Subcutaneous abdominal adipose tissue (tissue), 5 donors: ENCODE results near the gene ESYT1.

Source experiments
- H3K27ac ChIP-seq: one replicate; pipeline ENCODE4 v1.7.0; 2013; ENCODE audit warnings: low read depth, mild to moderate bottlenecking, inconsistent platforms, low read length, moderate library complexity
- H3K27me3 ChIP-seq, 5 donors: one replicate each; pipeline ENCODE4 v1.7.0; 2013; ENCODE audit warnings: low read length in 5 of 5, inconsistent platforms in 1 of 5; ENCODE audit not compliant: control insufficient read depth in 5 of 5, insufficient read depth in 4 of 5
- H3K36me3 ChIP-seq, 5 donors: one replicate each; pipeline ENCODE4 v1.7.0; 2013; ENCODE audit warnings: low read length in 5 of 5; ENCODE audit not compliant: control insufficient read depth in 5 of 5, insufficient read depth in 5 of 5
- H3K4me1 ChIP-seq, 5 donors: one replicate each; pipeline ENCODE4 v1.7.0; 2013; ENCODE audit warnings: low read length in 5 of 5, mild to moderate bottlenecking in 3 of 5, moderate library complexity in 1 of 5; ENCODE audit not compliant: control insufficient read depth in 5 of 5, insufficient read depth in 5 of 5
- H3K4me3 ChIP-seq, 5 donors: one replicate each; pipeline ENCODE4 v1.7.0; 2013; ENCODE audit warnings: low read length in 5 of 5, low read depth in 1 of 5
- H3K9ac ChIP-seq, 5 donors: one replicate each; pipeline ENCODE4 v1.7.0; 2013; ENCODE audit warnings: low read length in 5 of 5, mild to moderate bottlenecking in 4 of 5, moderate library complexity in 3 of 5
- H3K9me3 ChIP-seq, 5 donors: one replicate each; pipeline ENCODE4 v1.7.0; 2013; ENCODE audit warnings: low read length in 5 of 5; ENCODE audit not compliant: control insufficient read depth in 5 of 5
- donor health status: healthy.
- donor health status: healthy.
- donor health status: healthy.
- donor health status: healthy.
- donor health status: healthy.

Gene ESYT1

DNA sequence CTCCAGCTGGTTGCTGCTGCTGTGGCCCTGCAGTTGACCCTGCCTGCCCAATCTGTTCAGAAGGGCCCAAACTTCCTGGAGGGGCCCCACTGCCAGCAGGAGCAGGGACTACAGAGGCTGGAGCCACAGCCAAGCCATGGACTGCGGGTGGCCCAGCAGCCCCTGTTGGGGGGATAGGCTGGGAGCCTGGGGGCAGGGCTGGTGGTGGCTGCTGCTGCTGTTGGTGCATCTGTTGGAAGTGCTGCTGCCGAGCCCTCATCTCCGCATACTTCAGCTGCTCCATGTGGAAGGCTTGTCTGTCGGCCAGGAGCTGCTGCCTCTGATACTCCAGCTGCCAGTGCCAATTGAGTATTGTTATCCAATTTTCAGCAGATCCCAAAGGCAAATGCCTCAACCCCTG, 37.3 kb downstream of the ESYT1 start:
- Histone ChIP-seq H3K27me3 (no peaks in the 10 kb centered on the region), H3K27ac (no peak overlapping the region)

DNA sequence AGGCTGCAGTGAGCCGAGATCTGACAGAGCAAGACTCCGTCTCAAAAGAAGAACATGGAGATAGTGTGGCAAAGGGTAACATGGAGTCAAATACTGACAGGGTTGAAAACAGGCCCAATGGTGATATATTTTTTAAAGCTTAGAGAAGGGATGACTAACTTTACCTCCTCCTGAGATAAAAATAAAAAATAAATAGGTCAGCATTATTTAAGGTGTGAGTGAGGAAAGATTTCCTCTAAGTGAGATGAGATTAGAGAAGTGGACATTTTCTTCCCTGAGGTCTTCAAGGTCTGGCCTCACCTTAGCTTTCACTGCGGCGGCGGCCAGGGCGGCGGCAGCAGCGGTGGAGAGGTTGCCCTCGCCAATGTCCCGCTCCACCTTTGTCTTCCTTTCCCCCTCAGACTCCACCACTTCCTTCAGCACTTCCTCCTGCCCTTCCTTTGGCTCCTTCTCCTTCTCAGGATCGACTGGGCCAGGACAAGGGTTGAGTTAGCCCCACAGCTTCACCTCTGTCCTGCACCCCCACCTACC, 41.2 kb downstream of the ESYT1 start:
- Histone ChIP-seq H3K4me1 (peaks cover 0 to 7% (median 6%) of the 10 kb centered on the region in 5 donors), H3K9me3 (no peaks in the 10 kb centered on the region), H3K9ac (no peak overlapping the region), H3K4me3 (no peak overlapping the region), H3K36me3 (peaks cover 4 to 98% (median 82%) of the 10 kb centered on the region in 5 donors), H3K27ac (no peak overlapping the region), H3K27me3 (no peaks in the 10 kb centered on the region)

More for the DNA sequence above, 37.3 kb downstream of the ESYT1 start:
- no peaks in the 10 kb centered on the region for H3K9me3 ChIP-seq
- H3K9ac ChIP-seq, result no peak overlapping the region
- peaks cover 10 to 24% (median 21%) of the 10 kb centered on the region in 5 donors for H3K4me1 ChIP-seq
- peaks cover 0 to 97% (median 84%) of the 10 kb centered on the region in 5 donors for H3K36me3 ChIP-seq
- H3K4me3 ChIP-seq, result no peak overlapping the region

DNA sequence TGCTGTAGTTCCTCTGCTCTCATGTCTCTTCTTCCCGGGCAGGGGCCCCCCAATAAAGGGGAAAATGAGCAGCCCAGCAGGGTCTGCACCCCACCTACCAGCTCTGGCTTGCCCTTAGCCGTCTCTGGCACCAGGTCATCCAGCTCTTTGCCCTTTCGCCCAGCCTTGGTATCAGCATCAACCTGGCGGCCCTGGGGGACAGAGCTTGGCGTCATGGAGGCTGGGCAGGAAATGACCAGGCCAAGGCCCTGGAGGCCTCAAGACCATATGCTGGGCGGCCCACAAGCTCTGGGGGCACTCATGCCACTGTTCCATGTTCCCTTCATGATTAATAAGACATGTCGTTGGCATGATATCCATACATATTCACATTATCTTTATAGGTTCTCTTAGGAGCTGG, 44.8 kb downstream of the ESYT1 start:
- no peak overlapping the region for H3K4me3 ChIP-seq
- H3K4me1 ChIP-seq, result peaks cover 0 to 6% (median 0%) of the 10 kb centered on the region in 5 donors
- H3K9ac ChIP-seq, result no peak overlapping the region
- no peaks in the 10 kb centered on the region for H3K9me3 ChIP-seq
- H3K27ac ChIP-seq, result no peak overlapping the region
- peaks cover 18 to 96% (median 78%) of the 10 kb centered on the region in 5 donors for H3K36me3 ChIP-seq
- no peaks in the 10 kb centered on the region for H3K27me3 ChIP-seq

DNA sequence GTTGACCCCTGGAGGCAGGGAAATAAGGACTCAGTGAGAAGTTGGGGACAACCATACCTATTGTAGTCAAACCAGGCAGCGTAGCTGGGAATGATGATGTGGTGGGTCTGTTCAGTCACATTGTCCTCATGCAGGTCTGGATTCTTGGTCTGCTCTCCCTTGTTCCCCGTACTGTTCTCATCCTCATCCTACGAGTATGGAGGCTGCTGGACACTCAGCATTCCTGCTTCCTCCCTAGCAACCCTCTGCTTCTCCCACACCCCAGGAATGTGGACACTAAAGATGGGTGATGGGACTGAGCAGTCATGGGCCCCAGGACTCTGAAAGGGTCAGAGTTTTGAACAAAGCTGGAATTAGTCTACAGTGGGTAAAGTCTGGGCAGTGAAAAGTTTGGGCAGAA, 50.3 kb downstream of the ESYT1 start:
- Histone ChIP-seq H3K27ac (no peak overlapping the region), H3K27me3 (no peaks in the 10 kb centered on the region), H3K36me3 (peaks cover 34 to 93% (median 72%) of the 10 kb centered on the region in 5 donors), H3K9ac (no peak overlapping the region), H3K4me1 (no peaks in the 10 kb centered on the region), H3K9me3 (no peaks in the 10 kb centered on the region), H3K4me3 (no peak overlapping the region)

DNA sequence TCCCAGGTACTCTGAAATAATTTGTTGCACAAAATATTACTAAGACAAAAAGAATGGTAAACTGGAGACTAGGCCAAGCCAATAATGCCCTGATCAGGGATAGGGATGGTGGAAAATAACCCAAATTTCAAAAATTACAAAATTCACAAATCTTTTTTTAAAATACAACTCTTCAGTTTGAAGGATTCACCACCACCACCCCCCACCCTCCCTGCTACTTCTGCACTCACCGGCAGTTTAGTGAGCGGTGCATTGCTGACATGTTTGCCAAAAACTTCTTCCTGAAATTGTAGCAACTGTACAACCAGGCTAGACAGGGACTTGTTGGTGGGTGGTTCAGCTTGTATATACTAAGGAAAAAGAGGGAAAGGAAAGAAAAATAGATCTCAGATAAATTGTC, 58.9 kb downstream of the ESYT1 start:
- H3K4me1 ChIP-seq, result peaks cover 10 to 42% (median 32%) of the 10 kb centered on the region in 5 donors
- peak overlapping the region; percentile 65 for H3K27ac ChIP-seq
- H3K27me3 ChIP-seq, result no peaks in the 10 kb centered on the region
- H3K9ac ChIP-seq, result peak overlapping the region in 3 of 5 donors; percentile 46 to 91 (median 77)
- peaks cover 14 to 42% (median 29%) of the 10 kb centered on the region in 5 donors for H3K36me3 ChIP-seq
- H3K9me3 ChIP-seq, result no peaks in the 10 kb centered on the region
- H3K4me3 ChIP-seq, result no peak overlapping the region

DNA sequence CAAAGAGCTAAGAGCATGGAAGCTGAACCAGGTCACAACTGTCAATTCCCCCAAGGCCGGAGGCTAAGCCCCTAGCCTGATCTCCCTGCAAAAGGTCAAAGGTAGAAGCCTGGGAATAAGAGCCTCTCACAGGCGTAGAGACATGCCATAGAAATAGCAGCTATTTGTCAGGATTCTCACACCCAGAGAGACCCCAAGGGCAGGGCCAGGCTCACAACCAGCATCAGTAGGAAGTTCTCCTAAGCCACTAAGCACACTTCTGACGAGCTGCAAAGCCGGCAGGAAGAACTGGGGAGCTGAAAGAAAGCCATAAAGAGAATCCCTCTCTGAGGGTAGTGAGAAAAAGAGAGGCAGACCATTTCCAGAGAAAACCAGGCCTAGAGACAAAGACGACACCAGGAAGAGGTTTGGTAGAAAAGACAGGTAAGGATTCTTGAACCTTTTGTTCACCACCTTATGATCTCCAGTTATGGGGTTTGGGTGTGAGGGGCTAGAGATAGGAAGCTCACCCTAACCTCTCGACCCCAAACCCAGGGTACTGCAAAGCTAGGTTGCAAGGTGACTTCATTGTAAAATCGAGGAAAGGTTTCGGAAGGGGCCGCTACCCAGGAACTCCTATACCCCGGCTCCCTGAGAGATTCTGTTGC, 60.2 kb downstream of the ESYT1 start:
- Histone ChIP-seq H3K9ac (peak overlapping the region; percentile 69 to 91 (median 78)), H3K4me3 (peak overlapping the region; percentile 68 to 86 (median 78)), H3K9me3 (no peaks in the 10 kb centered on the region)

DNA sequence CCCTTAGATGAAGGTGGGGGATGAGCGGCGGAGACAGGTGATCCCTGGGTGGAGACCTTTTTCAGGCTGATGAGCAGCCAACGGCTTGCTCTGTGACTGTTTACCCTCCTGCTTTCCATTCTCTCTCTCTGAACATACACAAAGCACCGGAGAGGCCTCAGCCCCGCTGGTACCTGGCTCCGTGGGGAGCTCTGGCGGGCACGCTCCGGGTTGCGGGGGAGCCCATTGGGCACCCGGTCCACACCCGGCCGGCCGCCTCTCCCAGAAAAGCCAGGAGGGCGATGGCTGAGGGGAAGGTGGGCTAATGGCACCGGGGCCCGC, 60.7 kb downstream of the ESYT1 start:
- peak overlapping the region; percentile 68 to 86 (median 78) for H3K4me3 ChIP-seq
- peak overlapping the region; percentile 65 for H3K27ac ChIP-seq
- H3K9me3 ChIP-seq, result no peaks in the 10 kb centered on the region
- H3K27me3 ChIP-seq, result no peaks in the 10 kb centered on the region
- H3K36me3 ChIP-seq, result peaks cover 12 to 25% (median 20%) of the 10 kb centered on the region in 5 donors
- peaks cover 10 to 46% (median 38%) of the 10 kb centered on the region in 5 donors for H3K4me1 ChIP-seq
- peak overlapping the region; percentile 69 to 91 (median 78) for H3K9ac ChIP-seq

More for the DNA sequence above, 60.2 kb downstream of the ESYT1 start:
- Histone ChIP-seq H3K27me3 (no peaks in the 10 kb centered on the region), H3K4me1 (peaks cover 10 to 46% (median 38%) of the 10 kb centered on the region in 5 donors), H3K27ac (peak overlapping the region; percentile 65), H3K36me3 (peaks cover 13 to 30% (median 25%) of the 10 kb centered on the region in 5 donors)

DNA sequence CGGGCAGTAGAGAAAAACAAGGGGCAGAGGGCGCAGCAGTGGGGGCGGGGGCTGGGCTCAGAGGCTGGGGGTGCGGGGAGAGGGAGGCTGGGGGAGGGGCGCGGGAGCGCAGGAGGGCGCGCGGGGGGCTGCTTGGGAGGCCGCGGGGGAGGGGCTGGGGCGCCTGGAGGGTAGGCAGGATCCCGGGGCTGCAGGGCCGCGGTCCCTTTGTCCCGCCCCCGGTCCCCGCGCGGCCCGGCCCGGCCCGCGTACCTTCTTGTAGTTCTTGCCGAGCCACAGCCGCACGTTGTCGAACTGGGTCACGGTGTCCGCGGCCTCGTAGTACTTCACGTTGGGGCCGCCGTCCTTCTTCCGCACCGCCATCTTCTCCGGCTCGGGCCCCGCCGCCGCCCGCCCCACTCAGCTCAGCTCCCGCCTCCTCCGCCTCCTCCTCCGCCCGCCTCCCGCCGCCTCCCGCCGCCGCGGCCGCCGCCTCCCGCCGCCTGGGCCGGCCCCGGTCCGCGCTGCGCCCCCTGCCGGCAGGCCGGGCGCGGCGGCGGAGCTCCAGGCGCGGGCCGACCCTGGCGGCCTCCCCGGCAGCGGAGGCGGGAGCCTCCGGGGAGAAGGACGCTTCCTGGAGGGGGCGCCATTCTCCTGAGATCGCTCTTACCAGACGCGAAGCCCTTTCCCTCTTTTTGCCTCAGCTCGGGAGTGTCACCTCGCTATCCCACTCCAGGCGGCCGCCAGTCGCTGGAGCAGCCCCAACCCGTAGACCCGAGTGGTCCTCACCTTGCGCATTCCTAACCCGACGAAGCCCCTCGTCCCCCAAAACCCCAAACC, 61.2 kb downstream of the ESYT1 start, which contains the start of gene SMARCC2:
Gene SMARCC2 (minus strand): TSS at position 385 of the 819 bp plus-strand sequence. CDS start 22 bp downstream, at position 363.
- Histone ChIP-seq H3K9me3 (no peaks in the 10 kb centered on the region), H3K9ac (peak within 1 kb of the TSS; percentile 79 to 97 (median 94)), H3K4me3 (peak within 1 kb of the TSS; percentile 71 to 86 (median 85)), H3K27ac (peak within 1 kb of the TSS; percentile 95), H3K36me3 (peaks cover 6 to 20% (median 14%) of the 10 kb centered on the region in 5 donors), H3K4me1 (peaks cover 10 to 46% (median 38%) of the 10 kb centered on the region in 5 donors), H3K27me3 (no peaks in the 10 kb centered on the region)

DNA sequence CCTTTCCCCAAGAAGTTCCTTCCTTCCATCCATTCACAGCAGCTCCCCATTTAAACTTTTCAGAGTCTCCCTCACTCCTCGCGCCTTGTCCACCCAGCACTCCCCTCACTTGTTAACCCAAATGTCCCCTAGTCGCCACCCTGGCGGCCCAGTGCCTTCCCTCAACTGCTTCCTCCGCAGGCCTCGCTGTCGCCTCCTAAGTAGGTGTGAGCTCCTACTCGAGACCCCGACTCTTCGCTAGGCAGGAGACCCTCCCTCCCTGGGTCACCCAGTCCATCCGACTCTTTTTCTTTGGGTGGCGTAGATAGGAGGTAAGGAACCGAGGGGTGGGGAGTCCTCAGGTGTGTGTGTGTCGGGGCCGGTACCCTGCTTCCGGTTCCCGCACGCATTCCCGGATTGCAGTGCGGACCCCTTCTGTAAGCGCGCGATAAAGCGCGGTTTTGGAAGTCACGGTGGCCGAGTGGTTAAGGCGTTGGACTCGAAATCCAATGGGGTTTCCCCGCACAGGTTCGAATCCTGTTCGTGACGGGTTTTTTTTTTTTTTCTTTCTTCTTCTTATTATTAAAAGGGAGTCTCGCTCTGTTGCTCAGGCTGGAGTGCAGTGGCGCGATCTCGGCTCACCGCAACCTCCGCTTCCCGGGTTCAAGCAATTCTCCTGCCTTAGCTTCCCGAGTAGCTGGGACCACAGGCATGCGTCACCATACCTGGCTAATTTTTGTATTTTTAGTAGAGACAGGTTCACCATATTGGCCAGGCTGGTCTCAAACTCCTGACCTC, 62.0 kb downstream of the ESYT1 start:
- no peaks in the 10 kb centered on the region for H3K9me3 ChIP-seq
- peak overlapping the region; percentile 71 to 86 (median 85) for H3K4me3 ChIP-seq
- H3K9ac ChIP-seq, result peak overlapping the region; percentile 79 to 97 (median 94)
- peaks cover 0 to 12% (median 6%) of the 10 kb centered on the region in 5 donors for H3K36me3 ChIP-seq
- H3K4me1 ChIP-seq, result peaks cover 10 to 46% (median 38%) of the 10 kb centered on the region in 5 donors
- H3K27me3 ChIP-seq, result no peaks in the 10 kb centered on the region
- peak overlapping the region; percentile 95 for H3K27ac ChIP-seq
